NCI-H748 (cell line): ENCODE data around the gene GTF3C1.
"Not testable (repeated sequence)": the region's sequence is repeated elsewhere in the genome, so short reads cannot be mapped to it uniquely, and the experiment has no call there.

Experiments used
- DNase-seq: peaks from one replicate; lab custom pipeline; 2025; ENCODE audit not compliant: unreplicated experiment; lab: John Stamatoyannopoulos, UW

The GTF3C1 gene

DNA sequence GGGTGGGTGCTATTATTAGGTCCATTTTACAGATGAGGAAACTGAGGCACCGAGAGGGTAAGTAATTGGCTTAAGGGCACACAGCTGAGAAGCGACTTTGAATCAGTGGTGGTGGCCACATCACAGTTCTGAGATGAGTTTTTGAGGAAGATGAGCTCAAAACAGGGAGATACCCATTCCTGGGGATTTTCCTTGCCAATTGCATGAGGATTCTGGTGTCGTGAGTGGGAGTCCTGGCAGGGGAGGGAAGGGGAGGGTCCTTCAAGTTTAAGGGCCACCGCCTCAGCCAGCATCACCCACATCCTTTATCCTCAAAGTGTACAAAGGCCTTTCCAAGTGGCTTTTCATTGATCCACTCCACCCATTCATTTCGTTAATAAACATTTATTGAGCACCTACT lies 102.4 kb downstream of the GTF3C1 start:
- DNase-seq, result no peak

- DNase-seq, result no peak
Measured at GRCh38 chr16:27446721-27447120, 103.0 kb downstream of the GTF3C1 start.

DNA sequence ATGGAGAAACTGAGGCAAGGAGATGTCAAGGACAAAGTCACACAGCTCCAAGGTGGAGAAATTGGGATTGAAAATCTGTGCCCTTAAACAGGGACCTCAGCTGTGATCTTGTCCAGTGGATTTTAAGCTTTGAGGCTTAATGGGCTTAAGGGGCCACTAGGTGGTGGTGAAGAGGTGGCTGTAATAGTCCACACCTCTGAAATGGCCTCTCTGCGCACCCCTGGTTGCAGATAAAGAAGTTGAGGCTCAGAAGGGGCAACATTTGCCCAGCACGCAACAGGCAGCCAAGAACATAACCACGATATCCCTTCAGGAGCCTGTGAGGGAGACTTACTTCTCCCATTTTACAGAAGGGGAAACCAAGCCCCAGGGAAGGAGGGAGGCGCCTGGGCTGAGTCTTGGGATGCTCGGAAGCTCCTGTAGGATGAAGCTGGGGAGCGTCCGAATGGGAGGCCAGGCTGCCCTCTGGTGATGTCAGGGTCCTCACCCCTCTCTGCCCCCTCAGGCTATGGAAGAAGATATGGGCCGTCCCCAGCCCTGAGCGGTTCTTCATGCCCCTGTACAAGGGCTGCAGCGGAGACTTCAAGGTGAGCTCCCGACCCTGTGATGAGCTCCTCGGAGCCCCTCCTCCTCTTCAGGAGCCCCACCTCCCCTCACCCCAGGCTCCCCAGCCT lies 104.1 kb downstream of the GTF3C1 start:
- DNase-seq, result no peak

GRCh38 chr16:27444470-27444869 lies 105.2 kb downstream of the GTF3C1 start:
- no peak for DNase-seq

DNA sequence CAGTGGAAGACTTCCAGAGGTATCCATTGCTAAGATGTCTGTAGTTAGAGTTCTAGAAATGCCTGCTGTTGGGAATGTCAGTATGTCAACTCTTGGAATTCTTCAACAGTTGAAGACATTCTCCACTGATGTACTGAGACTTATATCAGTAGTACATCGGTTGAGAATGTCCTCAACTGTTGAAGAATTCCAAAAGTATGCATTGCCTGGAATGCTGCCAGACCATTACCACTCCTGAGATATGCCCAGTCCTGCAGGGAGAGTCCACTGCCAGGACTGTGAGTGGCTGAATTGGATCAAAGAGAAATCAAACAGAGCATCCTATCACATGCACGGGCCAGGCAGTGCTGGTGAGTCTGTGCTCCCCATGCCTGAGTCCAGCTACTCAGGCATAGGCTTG lies 105.7 kb downstream of the GTF3C1 start:
- no peak for DNase-seq

GRCh38 chr16:27441998-27442397 lies 107.7 kb downstream of the GTF3C1 start:
- no peak for DNase-seq

DNA sequence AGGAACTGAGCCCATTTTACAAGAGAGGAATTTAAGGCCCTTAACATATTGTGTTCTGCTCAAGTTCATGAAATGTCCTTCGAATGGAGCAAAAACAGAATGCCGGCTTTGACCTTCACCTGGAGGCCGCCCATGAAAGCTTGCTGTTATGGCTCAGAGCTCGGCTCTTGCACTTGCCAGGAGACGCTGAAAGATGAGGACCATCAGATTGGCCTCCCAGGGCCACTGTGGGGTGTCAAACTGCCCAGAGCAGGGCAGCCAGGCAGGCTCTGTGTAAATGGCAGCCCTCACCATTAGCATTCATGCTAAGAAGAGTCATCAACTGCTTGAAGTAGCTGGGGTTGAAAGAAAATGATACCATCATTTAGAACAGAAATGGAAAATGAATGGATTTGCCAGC lies 108.4 kb downstream of the GTF3C1 start:
- DNase-seq, result no peak

- DNase-seq, result no peak
Measured at GRCh38 chr16:27439271-27440018, 110.3 kb downstream of the GTF3C1 start.

DNA sequence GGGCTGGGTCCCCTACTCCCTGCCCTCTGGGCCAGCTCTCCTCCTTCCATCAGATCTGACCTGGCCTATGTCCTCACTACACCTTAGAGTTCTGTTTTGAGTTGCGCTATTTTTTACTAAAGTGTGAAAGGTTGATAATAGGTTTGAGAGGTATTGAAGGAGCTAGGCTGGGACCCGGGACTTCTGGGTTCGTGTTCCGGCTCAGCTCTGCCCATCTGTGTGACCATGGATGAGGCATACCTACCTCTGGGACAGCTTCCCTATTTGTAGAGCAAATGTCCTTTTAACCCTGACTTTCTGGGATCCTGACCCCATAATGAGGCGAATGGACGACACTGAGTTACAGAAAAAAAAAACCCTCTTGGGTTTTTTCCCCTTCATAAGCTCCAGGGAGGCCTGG lies 111.8 kb downstream of the GTF3C1 start:
- DNase-seq, result no peak

- DNase-seq, result no peak
Measured at GRCh38 chr16:27436921-27437650, 112.6 kb downstream of the GTF3C1 start.

DNA sequence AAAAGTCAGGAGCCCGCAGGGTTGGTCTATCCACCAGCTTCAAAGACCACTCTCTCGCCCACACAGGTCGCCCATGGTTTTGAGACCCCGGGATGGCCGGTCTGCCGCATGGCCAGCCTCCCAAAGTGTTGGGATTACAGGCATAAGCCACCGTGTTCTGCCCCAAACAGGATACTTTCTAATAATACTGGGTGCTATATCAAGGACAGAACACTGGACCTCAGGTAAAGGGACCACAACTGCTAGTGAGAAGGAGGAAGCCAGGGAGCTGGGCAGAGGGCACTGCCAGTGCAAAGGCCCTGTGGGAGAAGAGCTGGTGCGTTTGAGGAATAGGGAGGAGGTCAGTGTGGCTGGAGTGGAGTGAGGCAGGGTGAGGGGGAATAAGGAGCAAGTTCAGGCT lies 113.6 kb downstream of the GTF3C1 start:
- DNase-seq, result no peak

GRCh38 chr16:27435146-27435545 lies 114.6 kb downstream of the GTF3C1 start:
- not testable (repeated sequence) for DNase-seq

DNA sequence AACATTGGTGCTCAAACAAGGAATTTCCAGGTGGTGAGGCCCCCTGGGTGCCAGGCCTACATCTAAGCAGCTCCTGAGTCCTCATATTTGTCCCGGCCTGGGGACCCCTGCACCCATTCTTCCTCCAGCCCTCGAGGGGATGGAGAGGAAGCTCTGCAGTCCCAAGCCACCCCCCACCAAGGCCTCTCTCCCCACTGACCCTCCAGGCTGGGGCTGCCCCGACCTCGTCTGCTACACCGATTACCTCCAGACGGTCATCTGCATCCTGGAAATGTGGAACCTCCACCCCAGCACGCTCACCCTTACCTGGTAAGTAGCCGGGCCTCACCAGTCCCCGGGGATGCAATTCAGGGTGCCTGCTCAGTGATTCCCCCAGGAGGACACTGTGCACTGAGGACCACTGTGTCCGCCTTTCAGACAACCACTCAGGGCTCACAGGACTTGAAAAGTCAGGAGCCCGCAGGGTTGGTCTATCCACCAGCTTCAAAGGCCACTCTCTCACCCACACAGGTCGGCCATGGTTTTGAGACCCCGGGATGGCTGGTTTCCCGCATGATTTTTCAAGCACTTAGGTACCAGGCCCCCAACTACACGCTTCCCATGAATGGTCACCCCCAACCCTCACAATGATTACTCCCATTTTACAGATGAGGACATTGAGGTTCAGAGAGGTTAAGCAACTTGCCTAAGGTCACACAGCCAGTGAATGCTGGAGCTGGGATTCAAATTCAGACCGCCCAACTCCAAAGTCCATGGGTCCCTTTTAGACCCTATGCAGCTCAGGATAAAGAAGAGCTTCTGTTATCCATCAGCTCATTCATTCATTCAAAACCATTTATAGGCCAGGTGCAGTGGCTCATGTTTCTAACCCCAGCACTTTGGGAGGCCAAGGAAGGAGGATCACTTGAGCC lies 115.3 kb downstream of the GTF3C1 start:
- no peak for DNase-seq

- DNase-seq, result no peak
Measured at GRCh38 chr16:27433636-27434035, 116.1 kb downstream of the GTF3C1 start.

DNA sequence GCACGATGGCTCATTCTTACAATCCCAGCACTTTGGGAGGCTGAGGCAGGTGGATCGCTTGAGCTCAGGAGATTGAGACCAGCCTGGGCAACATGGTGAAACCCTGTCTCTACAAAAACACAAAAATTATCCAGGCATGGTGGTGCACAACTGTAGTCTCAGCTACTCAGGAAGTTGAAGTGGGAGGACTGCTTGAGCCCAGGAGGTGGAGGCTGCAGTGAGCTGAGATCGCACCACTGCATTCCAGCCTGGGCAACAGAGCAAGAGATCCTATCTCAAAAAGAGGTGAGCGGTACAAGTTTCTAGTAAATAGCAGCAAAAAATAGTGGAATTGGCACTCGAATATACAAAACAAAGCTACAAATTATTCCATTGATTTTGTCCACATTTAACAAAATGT lies 116.5 kb downstream of the GTF3C1 start:
- DNase-seq, result not testable (repeated sequence)

- DNase-seq, result no peak
Measured at GRCh38 chr16:27432558-27432957, 117.2 kb downstream of the GTF3C1 start.

DNA sequence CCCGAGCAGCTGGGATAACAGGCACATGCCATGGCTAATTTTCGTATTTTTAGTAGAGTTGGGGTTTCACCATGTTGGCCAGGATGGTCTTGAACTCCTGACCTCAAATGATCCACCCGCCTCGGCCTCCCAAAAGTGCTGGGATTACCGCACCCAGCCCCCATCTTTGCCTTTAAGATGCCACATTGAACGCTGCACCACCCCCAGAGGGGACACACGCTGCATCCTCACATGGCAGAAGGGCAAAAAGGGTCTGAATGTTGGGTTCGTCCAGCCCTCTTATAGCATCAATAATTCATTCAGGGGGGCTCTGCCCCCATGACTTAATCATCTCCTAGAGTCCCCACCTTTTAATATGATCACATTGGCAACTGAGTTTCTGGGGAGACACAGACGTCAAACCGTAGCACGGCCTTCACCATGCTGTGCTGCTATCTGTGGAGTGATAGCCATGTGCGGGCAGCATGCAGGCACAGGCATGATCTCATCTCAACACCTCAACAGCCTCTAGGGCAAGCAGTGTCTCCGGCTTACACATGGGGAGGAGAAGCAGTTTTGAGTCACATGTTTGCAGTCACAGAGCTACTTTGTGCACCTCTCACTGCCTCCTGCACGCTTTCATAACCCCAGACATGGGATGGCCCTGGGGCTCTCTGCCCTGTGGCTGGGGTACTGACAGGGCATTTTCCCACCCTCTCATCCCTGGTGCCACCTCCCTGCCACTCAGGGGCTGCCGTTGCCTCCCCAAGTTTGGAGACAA lies 117.8 kb downstream of the GTF3C1 start:
- DNase-seq, result no peak

GRCh38 chr16:27430923-27431484 lies 118.7 kb downstream of the GTF3C1 start:
- DNase-seq, result no peak

DNA sequence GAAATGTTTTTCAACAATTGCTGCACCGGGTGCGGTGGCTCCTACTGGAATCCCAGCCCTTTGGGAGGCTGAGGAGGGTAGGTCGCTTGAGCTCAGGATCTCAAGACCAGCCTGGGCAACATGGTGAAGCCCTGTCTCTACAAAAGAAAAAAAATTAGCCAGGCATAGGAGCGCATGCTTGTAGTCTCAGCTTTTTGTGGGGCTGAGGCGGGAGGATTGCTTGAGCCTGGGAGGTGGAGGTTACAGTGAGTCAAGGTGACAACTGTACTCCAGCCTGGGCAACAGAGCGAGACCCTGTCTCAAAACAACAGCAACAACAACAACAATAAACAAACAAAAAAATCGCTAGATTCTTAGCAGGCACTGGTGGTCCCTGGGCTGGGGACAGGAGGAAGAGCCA lies 119.2 kb downstream of the GTF3C1 start:
- DNase-seq, result no peak

DNA sequence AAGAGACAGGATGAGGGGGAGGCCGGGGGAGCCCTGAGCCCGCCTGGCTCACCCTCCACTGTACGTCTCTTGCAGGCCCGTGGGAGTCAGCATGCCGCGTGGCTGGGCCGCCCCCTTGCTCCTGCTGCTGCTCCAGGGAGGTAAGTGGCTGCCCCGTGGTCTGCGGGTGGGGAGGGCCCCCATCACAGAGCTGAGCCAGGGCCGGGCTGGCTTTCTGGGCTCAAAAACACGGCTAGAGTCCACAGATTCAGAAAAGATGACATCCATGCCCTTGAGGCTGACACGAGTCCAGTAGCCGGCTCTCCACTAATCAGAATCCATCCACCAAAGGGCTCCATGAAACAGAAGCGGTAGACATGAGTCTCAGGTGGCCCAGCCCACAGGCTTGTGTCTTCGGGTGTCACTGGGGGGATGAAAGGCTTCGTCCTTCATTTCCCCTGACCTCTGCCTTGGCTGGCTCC lies 119.7 kb downstream of the GTF3C1 start:
- no peak for DNase-seq
